ENCODE data around the gene TPX2.

Gene TPX2

DNA sequence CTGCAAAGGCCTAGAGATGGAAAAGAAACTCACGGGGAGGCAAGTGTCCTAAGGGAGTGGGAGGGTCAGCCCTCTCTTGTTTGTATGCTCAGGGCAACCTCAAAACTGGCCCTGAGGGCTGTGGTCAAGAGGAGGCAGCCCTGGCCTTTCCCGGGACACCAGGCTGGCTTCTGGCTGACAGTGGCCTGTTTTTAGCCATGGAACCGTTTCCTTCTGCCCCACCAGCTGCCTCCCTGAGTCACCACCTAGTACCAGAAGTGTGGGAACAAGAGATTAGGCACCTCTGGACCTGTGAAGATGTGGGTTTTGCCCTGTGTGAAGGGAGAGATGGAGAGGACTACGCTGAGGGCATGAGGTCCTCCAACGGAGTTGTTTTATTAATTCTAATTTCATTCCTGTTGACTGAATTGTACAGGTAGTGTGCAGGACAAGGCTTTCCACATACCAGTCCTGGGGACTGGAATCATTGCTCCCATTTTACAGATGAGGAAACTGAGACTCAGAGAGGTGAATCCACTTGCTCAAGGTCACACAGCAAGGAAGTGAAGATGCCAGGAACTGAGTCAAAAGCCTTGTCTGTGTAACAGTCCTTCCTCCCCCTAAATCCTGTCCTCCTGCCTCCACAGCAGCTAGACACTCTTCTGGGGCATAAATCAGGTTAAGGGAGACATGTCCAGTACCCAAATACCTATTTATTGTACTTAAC, 100.8 kb downstream of the TPX2 start:
- Histone ChIP-seq H3K27ac (ENCODE audit: low read depth, low read length) (no peak overlapping the region), H3K9me3 (ENCODE audit: control insufficient read depth in 5 of 5, low read length in 5 of 5) (no peaks in the 10 kb centered on the region), H3K4me1 (ENCODE audit: control insufficient read depth in 5 of 5, insufficient read depth in 5 of 5, low read length in 5 of 5) (peaks cover 19 to 58% (median 54%) of the 10 kb centered on the region in 5 donors), H3K4me3 (ENCODE audit: low read depth in 1 of 5, low read length in 5 of 5) (no peak overlapping the region), H3K27me3 (ENCODE audit: control insufficient read depth in 5 of 5, insufficient read depth in 4 of 5, low read length in 5 of 5) (peaks cover 0 to 3% (median 0%) of the 10 kb centered on the region in 5 donors), H3K36me3 (ENCODE audit: control insufficient read depth in 5 of 5, insufficient read depth in 5 of 5, low read length in 5 of 5) (no peaks in the 10 kb centered on the region), H3K9ac (ENCODE audit: low read length in 5 of 5) (no peak overlapping the region)

DNA sequence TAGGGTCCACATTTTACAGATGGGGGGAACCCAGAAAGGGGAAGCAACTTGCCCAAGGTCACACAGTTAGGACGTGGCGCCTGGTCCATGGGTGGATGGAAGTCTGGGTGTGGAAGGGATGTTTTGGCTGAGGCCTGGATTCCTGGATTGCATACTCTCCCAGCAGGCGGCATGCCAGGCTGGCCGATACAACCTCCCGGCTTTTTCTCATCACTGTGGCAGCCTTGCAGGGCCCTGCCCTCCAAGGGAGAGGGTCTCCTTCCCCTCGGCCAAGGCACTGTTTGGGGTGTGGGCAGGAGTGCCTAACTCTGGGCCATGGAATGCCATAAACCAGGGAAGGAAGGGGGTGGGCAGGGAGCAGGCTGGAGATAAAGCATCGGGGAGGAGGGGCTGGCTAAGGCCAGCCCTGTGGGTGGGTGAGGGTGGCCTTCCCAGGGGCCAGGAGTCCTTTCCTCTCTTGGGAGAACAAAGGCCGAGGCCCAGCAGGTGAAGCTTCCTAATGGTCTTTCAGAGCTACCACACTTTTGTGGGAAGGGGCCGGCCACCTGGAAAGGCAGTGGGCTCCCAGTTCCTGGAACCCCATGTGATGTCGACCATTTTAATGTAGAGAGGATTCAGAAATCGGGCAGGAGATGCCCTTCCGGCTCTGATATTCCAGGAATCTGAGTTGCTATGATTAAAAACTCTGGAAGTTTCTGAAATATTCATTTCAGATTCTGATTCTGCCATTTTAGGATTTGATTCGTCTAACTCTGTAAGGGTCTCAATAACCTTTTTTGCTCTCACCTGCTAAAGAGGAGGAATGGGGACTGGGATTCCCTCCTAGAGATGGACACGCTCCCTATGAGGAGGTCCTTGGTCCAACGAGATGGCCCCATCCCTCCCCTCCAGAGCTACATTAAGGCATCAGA, 102.1 kb downstream of the TPX2 start:
- no peak overlapping the region for H3K4me3 ChIP-seq (ENCODE audit: low read depth in 1 of 5, low read length in 5 of 5)
- H3K9ac ChIP-seq (ENCODE audit: low read length in 5 of 5) = no peak overlapping the region
- no peaks in the 10 kb centered on the region for H3K9me3 ChIP-seq (ENCODE audit: control insufficient read depth in 5 of 5, low read length in 5 of 5)
- H3K36me3 ChIP-seq (ENCODE audit: control insufficient read depth in 5 of 5, insufficient read depth in 5 of 5, low read length in 5 of 5) = no peaks in the 10 kb centered on the region
- H3K4me1 ChIP-seq (ENCODE audit: control insufficient read depth in 5 of 5, insufficient read depth in 5 of 5, low read length in 5 of 5) = peaks cover 15 to 52% (median 46%) of the 10 kb centered on the region in 5 donors
- H3K27me3 ChIP-seq (ENCODE audit: control insufficient read depth in 5 of 5, insufficient read depth in 4 of 5, low read length in 5 of 5) = peaks cover 0 to 3% (median 0%) of the 10 kb centered on the region in 5 donors
- H3K27ac ChIP-seq (ENCODE audit: low read depth, low read length) = no peak overlapping the region

DNA sequence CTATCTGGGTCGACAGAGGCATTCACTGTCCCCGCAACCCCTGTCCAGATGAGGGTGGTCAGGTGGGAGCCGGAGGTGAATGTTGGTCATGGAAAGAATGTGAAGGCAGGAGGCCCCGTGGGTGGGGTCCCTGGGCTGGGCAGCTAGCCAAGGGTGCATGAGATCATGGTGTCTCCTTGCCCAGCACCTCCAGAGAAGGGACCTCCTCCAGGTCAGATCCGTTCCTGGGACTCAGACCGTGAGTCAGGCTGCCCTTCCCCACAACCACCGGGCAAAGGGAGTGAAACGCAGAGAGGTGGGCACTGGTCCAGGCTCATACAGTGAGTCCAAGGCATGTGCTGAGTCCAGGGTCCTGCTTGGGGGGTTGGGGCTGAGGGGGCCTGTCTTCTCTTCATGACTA, 102.8 kb downstream of the TPX2 start:
- Histone ChIP-seq H3K4me3 (ENCODE audit: low read depth in 1 of 5, low read length in 5 of 5) (no peak overlapping the region), H3K36me3 (ENCODE audit: control insufficient read depth in 5 of 5, insufficient read depth in 5 of 5, low read length in 5 of 5) (no peaks in the 10 kb centered on the region), H3K9ac (ENCODE audit: low read length in 5 of 5) (no peak overlapping the region), H3K27ac (ENCODE audit: low read depth, low read length) (peak overlapping the region; percentile 30), H3K4me1 (ENCODE audit: control insufficient read depth in 5 of 5, insufficient read depth in 5 of 5, low read length in 5 of 5) (peaks cover 12 to 44% (median 38%) of the 10 kb centered on the region in 5 donors), H3K9me3 (ENCODE audit: control insufficient read depth in 5 of 5, low read length in 5 of 5) (no peaks in the 10 kb centered on the region), H3K27me3 (ENCODE audit: control insufficient read depth in 5 of 5, insufficient read depth in 4 of 5, low read length in 5 of 5) (peaks cover 0 to 3% (median 0%) of the 10 kb centered on the region in 5 donors)

DNA sequence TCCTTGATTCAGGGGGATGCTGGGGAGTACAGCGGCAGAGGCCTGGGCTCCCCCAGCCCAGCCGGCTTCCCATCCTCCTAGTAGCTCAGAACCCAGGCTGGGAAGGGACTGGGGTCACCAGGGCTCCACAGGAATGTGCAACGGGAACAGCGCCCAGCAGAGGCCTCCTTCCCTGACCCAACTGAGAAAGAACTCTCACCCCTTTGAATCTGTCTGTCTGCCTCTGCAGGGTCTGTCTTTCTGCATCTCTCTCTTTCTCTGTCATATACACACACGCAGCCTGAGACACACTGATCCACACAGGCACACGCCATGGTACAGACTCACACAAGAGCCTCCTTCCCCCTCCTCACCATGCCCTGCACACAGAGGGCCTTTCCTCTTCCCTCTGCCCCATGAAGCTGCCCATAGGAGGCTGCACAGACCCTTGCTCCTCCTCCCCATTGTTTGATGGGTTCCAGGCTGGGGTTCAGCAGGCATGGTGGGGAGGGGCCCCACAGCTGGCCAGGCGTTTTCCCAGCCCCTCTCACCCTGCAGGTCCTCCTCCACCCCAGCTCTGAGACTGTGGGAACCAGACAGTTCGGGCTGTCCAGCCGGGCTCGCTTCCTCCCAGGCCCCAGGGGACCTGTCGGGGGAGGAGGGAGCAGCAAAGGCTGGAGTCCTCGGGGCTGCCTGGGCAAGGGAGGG, 103.5 kb downstream of the TPX2 start:
- Histone ChIP-seq H3K27me3 (ENCODE audit: control insufficient read depth in 5 of 5, insufficient read depth in 4 of 5, low read length in 5 of 5) (no peaks in the 10 kb centered on the region), H3K27ac (ENCODE audit: low read depth, low read length) (peak overlapping the region; percentile 30), H3K36me3 (ENCODE audit: control insufficient read depth in 5 of 5, insufficient read depth in 5 of 5, low read length in 5 of 5) (no peaks in the 10 kb centered on the region), H3K4me1 (ENCODE audit: control insufficient read depth in 5 of 5, insufficient read depth in 5 of 5, low read length in 5 of 5) (peaks cover 10 to 37% (median 31%) of the 10 kb centered on the region in 5 donors), H3K9me3 (ENCODE audit: control insufficient read depth in 5 of 5, low read length in 5 of 5) (no peaks in the 10 kb centered on the region), H3K9ac (ENCODE audit: low read length in 5 of 5) (peak overlapping the region in 1 of 5 donors; percentile 59), H3K4me3 (ENCODE audit: low read depth in 1 of 5, low read length in 5 of 5) (peak overlapping the region in 4 of 5 donors; percentile 11 to 54 (median 42))

DNA sequence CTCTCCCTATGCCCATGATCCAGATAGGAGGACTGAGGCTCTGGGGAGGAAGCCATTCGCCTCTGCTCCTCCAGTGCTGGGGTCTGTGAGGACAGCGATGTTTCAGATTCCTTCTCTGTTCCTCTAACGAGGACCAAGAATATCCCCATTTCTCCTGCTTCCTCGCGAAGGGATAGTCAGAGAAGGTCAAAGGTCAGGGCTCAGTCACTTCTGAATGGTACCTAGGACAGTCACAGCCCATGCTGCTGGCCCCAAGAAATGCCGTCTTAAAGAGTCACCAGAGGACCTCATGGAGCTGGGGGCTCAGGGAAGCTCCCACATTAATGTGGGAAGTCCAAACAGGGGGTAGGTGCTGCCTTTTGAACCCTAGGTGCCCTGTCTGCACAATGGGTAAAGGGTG, 104.2 kb downstream of the TPX2 start:
- Histone ChIP-seq H3K27ac (ENCODE audit: low read depth, low read length) (peak overlapping the region; percentile 30), H3K27me3 (ENCODE audit: control insufficient read depth in 5 of 5, insufficient read depth in 4 of 5, low read length in 5 of 5) (no peaks in the 10 kb centered on the region), H3K9ac (ENCODE audit: low read length in 5 of 5) (no peak overlapping the region), H3K9me3 (ENCODE audit: control insufficient read depth in 5 of 5, low read length in 5 of 5) (no peaks in the 10 kb centered on the region), H3K4me1 (ENCODE audit: control insufficient read depth in 5 of 5, insufficient read depth in 5 of 5, low read length in 5 of 5) (peaks cover 10 to 33% (median 28%) of the 10 kb centered on the region in 5 donors), H3K36me3 (ENCODE audit: control insufficient read depth in 5 of 5, insufficient read depth in 5 of 5, low read length in 5 of 5) (no peaks in the 10 kb centered on the region), H3K4me3 (ENCODE audit: low read depth in 1 of 5, low read length in 5 of 5) (peak overlapping the region in 4 of 5 donors; percentile 19 to 54 (median 42))

DNA sequence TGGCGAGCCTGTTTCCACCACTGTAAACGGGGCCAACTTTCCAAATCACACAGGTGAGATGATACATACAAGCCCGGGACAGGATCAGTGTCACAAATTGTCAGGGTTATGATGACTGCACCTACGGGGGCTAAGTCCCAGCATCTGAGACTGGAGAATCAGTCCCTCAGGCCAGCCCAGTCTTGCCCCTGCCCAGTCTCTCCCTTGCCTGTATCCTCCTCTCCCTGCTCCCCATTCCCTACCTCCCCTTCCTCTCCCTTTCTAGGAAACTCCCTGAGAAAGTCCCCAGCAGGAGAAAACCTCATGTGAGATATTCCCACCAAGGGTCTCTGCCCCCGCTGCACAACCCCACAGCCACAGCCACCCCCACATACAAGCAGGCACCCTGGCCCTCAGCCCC, 104.8 kb downstream of the TPX2 start:
- H3K4me3 ChIP-seq (ENCODE audit: low read depth in 1 of 5, low read length in 5 of 5) = peak overlapping the region; percentile 13 to 54 (median 38)
- H3K9ac ChIP-seq (ENCODE audit: low read length in 5 of 5) = no peak overlapping the region
- H3K27ac ChIP-seq (ENCODE audit: low read depth, low read length) = no peak overlapping the region
- no peaks in the 10 kb centered on the region for H3K36me3 ChIP-seq (ENCODE audit: control insufficient read depth in 5 of 5, insufficient read depth in 5 of 5, low read length in 5 of 5)
- peaks cover 3 to 6% (median 4%) of the 10 kb centered on the region in 5 donors for H3K27me3 ChIP-seq (ENCODE audit: control insufficient read depth in 5 of 5, insufficient read depth in 4 of 5, low read length in 5 of 5)
- H3K4me1 ChIP-seq (ENCODE audit: control insufficient read depth in 5 of 5, insufficient read depth in 5 of 5, low read length in 5 of 5) = peaks cover 10 to 31% (median 26%) of the 10 kb centered on the region in 5 donors
- H3K9me3 ChIP-seq (ENCODE audit: control insufficient read depth in 5 of 5, low read length in 5 of 5) = no peaks in the 10 kb centered on the region

DNA sequence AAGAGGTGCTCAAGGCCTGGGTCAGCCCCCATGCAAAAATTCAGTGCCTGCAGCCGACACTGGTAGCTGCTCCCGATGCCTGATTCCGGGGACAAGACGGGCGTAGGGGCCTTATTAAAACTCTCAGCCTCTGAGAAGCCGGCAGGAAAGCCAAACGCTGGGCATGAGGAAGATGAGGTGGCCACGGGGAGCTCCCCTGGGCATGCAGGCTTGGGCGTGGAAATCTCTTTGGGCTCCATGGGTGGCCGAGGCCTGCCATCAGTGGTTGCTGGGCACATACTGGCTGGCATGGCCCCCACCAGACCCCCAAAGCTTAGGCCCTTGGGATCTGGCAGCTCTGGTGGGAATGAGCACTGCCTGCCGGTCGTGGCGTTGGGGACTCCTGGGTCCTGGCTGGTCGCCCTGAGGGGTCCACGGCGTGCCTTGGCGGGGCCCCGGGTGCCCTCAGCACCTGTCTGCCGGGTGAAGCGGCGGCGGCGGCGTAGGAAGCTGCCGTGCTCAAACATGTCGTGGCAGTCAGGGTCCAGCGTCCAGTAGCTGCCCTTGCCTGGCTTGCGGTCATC, 105.7 kb downstream of the TPX2 start:
- peak overlapping the region in 3 of 5 donors; percentile 44 to 54 (median 51) for H3K4me3 ChIP-seq (ENCODE audit: low read depth in 1 of 5, low read length in 5 of 5)
- H3K4me1 ChIP-seq (ENCODE audit: control insufficient read depth in 5 of 5, insufficient read depth in 5 of 5, low read length in 5 of 5) = peaks cover 10 to 31% (median 26%) of the 10 kb centered on the region in 5 donors
- no peak overlapping the region for H3K9ac ChIP-seq (ENCODE audit: low read length in 5 of 5)
- no peaks in the 10 kb centered on the region for H3K9me3 ChIP-seq (ENCODE audit: control insufficient read depth in 5 of 5, low read length in 5 of 5)
- peaks cover 9 to 15% (median 13%) of the 10 kb centered on the region in 5 donors for H3K27me3 ChIP-seq (ENCODE audit: control insufficient read depth in 5 of 5, insufficient read depth in 4 of 5, low read length in 5 of 5)
- no peaks in the 10 kb centered on the region for H3K36me3 ChIP-seq (ENCODE audit: control insufficient read depth in 5 of 5, insufficient read depth in 5 of 5, low read length in 5 of 5)
- no peak overlapping the region for H3K27ac ChIP-seq (ENCODE audit: low read depth, low read length)

DNA sequence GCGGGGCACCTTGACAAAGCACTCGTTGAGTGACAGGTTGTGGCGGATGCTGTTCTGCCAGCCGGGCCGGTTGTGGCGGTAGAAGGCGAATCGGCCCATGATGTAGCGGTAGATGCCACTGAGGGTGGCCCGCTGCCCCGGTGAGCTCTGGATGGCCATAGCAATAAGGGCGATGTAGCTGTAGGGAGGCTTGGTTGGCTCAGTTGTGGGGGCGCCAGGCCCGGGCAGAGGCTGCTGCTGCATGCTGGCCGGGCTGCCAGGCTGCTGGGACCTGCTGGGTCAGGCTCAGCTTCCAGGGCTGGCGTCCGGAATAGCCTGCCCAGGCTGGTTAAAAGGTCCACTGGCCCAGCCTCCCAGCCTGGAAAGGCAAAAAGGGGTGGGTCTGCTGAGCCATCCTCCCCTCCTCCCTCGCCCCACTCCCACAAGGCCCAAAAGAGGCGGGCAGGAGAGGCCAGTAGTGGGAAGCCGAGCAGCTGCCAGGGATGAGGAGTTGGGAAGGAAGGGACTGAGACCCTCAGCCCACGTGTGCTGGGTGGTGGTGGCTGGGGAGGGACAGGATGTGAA, 106.3 kb downstream of the TPX2 start, which contains the start of gene FOXS1:
Gene FOXS1, minus strand, starts transcription at position 305 of the 564 bp plus-strand sequence. Its CDS starts 62 bp downstream, at position 243.
- H3K4me3 ChIP-seq (ENCODE audit: low read depth in 1 of 5, low read length in 5 of 5) = peak within 1 kb of the TSS in 3 of 5 donors; percentile 44 to 54 (median 51)
- peaks cover 14 to 20% (median 16%) of the 10 kb centered on the region in 5 donors for H3K27me3 ChIP-seq (ENCODE audit: control insufficient read depth in 5 of 5, insufficient read depth in 4 of 5, low read length in 5 of 5)
- H3K27ac ChIP-seq (ENCODE audit: low read depth, low read length) = no peak within 1 kb of the TSS
- H3K9ac ChIP-seq (ENCODE audit: low read length in 5 of 5) = no peak within 1 kb of the TSS
- H3K4me1 ChIP-seq (ENCODE audit: control insufficient read depth in 5 of 5, insufficient read depth in 5 of 5, low read length in 5 of 5) = peaks cover 10 to 31% (median 26%) of the 10 kb centered on the region in 5 donors
- H3K36me3 ChIP-seq (ENCODE audit: control insufficient read depth in 5 of 5, insufficient read depth in 5 of 5, low read length in 5 of 5) = no peaks in the 10 kb centered on the region
- no peaks in the 10 kb centered on the region for H3K9me3 ChIP-seq (ENCODE audit: control insufficient read depth in 5 of 5, low read length in 5 of 5)

DNA sequence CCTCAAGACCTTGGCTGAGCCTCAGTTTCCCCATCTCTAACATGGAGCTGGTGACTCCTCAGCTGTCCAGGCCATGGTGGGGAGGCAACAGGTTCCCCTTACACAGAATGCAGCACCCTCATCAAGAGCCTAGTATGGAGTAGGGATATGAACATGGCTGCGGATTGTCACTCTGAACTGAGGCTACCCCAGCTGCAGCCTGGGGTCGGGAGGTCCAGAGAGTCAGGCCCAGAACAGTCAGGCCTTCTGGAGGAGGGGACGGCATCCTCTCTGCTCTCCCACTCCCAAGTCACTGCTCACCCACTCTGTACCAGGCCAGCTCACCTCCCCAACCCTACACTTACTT, 107.7 kb downstream of the TPX2 start:
- H3K4me1 ChIP-seq (ENCODE audit: control insufficient read depth in 5 of 5, insufficient read depth in 5 of 5, low read length in 5 of 5) = peaks cover 10 to 26% (median 20%) of the 10 kb centered on the region in 5 donors
- H3K27me3 ChIP-seq (ENCODE audit: control insufficient read depth in 5 of 5, insufficient read depth in 4 of 5, low read length in 5 of 5) = peaks cover 16 to 33% (median 27%) of the 10 kb centered on the region in 5 donors
- no peak overlapping the region for H3K9ac ChIP-seq (ENCODE audit: low read length in 5 of 5)
- no peaks in the 10 kb centered on the region for H3K36me3 ChIP-seq (ENCODE audit: control insufficient read depth in 5 of 5, insufficient read depth in 5 of 5, low read length in 5 of 5)
- H3K27ac ChIP-seq (ENCODE audit: low read depth, low read length) = no peak overlapping the region
- no peak overlapping the region for H3K4me3 ChIP-seq (ENCODE audit: low read depth in 1 of 5, low read length in 5 of 5)
- H3K9me3 ChIP-seq (ENCODE audit: control insufficient read depth in 5 of 5, low read length in 5 of 5) = no peaks in the 10 kb centered on the region
